Neural progenitor cell (in vitro differentiated cells): ENCODE measurements around the gene GUCY1A2. TPM values are rescaled to one million over a fixed set of nuclear protein-coding genes. Genes with fewer than 3 reads are reported as not detected.

Source experiments
- DNase-seq: peaks from one replicate; pipeline ENCODE4 v3.0.0-alpha.2; 2016; ENCODE audit warnings: low spot score
- H2AFZ ChIP-seq: fragments of 200-600 bp; sonication (generic); replicated peaks from 2 replicates; pipeline ENCODE4 v1.6.1; 2016; ENCODE audit warnings: antibody characterized with exemption
- H3F3A ChIP-seq: fragments of 200-600 bp; sonication (generic); 2 replicates; pipeline ENCODE4 v1.6.1; 2016; ENCODE audit warnings: antibody characterized with exemption, low read depth
- H3K27ac ChIP-seq: fragments of 200-600 bp; sonication (generic); 2 replicates; pipeline ENCODE4 v1.5.1; 2016; ENCODE audit warnings: mild to moderate bottlenecking
- H3K27me3 ChIP-seq: fragments of 200-600 bp; sonication (generic); 2 replicates; pipeline ENCODE4 v1.6.1; 2016; ENCODE audit warnings: mild to moderate bottlenecking, moderate library complexity
- H3K36me3 ChIP-seq: fragments of 200-600 bp; sonication (generic); 2 replicates; pipeline ENCODE4 v1.5.1; 2016
- H3K4me1 ChIP-seq: fragments of 200-600 bp; sonication (generic); 2 replicates; pipeline ENCODE4 v1.6.1; 2016; ENCODE audit warnings: mixed run types
- H3K4me2 ChIP-seq: fragments of 200-600 bp; sonication (generic); 2 replicates; pipeline ENCODE4 v1.6.1; 2016
- H3K4me3 ChIP-seq: fragments of 200-600 bp; sonication (generic); 2 replicates; pipeline ENCODE4 v1.5.1; 2016
- H3K79me2 ChIP-seq: fragments of 200-600 bp; sonication (generic); 2 replicates; pipeline ENCODE4 v1.6.1; 2016; ENCODE audit warnings: low read depth
- H3K9ac ChIP-seq: fragments of 200-600 bp; sonication (generic); 2 replicates; pipeline ENCODE4 v1.6.1; 2016
- H3K9me3 ChIP-seq: fragments of 200-600 bp; sonication (generic); 2 replicates; pipeline ENCODE4 v1.5.1; 2016; ENCODE audit warnings: low read depth
- H4K20me1 ChIP-seq: fragments of 200-600 bp; sonication (generic); 2 replicates; pipeline ENCODE4 v1.6.1; 2016; ENCODE audit warnings: low read depth
- H3K27ac Mint-ChIP-seq: 3 replicates; pipeline ENCODE4 v1.8.0; 2021; ENCODE audit warnings: mixed read lengths
- H3K27me3 Mint-ChIP-seq: 2 replicates; pipeline ENCODE4 v1.8.0; 2022; ENCODE audit warnings: low read depth, mild to moderate bottlenecking, inconsistent platforms, moderate library complexity, mixed read lengths; ENCODE audit not compliant: insufficient read depth
- H3K36me3 Mint-ChIP-seq: 3 replicates; pipeline ENCODE4 v1.8.0; 2021; ENCODE audit warnings: mixed read lengths
- H3K4me1 Mint-ChIP-seq: 3 replicates; pipeline ENCODE4 v1.8.0; 2021; ENCODE audit warnings: mixed read lengths
- H3K4me3 Mint-ChIP-seq: 3 replicates; pipeline ENCODE4 v1.8.0; 2021; ENCODE audit warnings: mild to moderate bottlenecking, moderate library complexity, mixed read lengths
- H3K9me3 Mint-ChIP-seq: 3 replicates; pipeline ENCODE4 v1.8.0; 2020; ENCODE audit warnings: mixed read lengths
- EZH2 ChIP-seq: fragments of 200-600 bp; sonication (generic); IDR thresholded peaks from 2 replicates; pipeline ENCODE4 v1.6.1; 2017; ENCODE audit warnings: antibody characterized with exemption, mild to moderate bottlenecking, moderate library complexity
- EZH2phosphoT487 ChIP-seq: fragments of 200-600 bp; sonication (generic); IDR thresholded peaks from 2 replicates; pipeline ENCODE4 v1.6.1; 2017; ENCODE audit warnings: antibody characterized with exemption
- total RNA-seq: library from RNA; depleted of rRNA; stranded (reverse); fragments of >200 nt; gene quantifications from 2 replicates; pipeline ENCODE4 v1.2.3, GENCODE V29; 2015; ENCODE audit warnings: low replicate concordance
- TF ChIP-seq, protein P1 (sequence below): fragments of 200-600 bp; sonication (generic); IDR thresholded peaks from 2 replicates; pipeline ENCODE4 v1.5.1; 2017; ENCODE audit warnings: antibody characterized with exemption, mild to moderate bottlenecking

GUCY1A2 gene
- total RNA-seq, 1 donor from 2014 or later, result 0.54 TPM

- H2AFZ ChIP-seq, result no peak overlapping the region
- no peaks in the 10 kb centered on the region for H3K79me2 ChIP-seq
- H3K27me3 Mint-ChIP-seq, result no peaks in the 10 kb centered on the region
- no peak overlapping the region for H3K4me3 Mint-ChIP-seq
- peaks cover 6% of the 10 kb centered on the region for H3K9me3 Mint-ChIP-seq
- DNase-seq, result no peak
- no peaks in the 10 kb centered on the region for H3K9me3 ChIP-seq
- peaks cover 2% of the 10 kb centered on the region for H3K4me1 Mint-ChIP-seq
- no peaks in the 10 kb centered on the region for H3K36me3 ChIP-seq
- H3K27ac ChIP-seq, result no peak overlapping the region
- H3K4me3 ChIP-seq, result no peak overlapping the region
- TF ChIP-seq, protein P1, sequence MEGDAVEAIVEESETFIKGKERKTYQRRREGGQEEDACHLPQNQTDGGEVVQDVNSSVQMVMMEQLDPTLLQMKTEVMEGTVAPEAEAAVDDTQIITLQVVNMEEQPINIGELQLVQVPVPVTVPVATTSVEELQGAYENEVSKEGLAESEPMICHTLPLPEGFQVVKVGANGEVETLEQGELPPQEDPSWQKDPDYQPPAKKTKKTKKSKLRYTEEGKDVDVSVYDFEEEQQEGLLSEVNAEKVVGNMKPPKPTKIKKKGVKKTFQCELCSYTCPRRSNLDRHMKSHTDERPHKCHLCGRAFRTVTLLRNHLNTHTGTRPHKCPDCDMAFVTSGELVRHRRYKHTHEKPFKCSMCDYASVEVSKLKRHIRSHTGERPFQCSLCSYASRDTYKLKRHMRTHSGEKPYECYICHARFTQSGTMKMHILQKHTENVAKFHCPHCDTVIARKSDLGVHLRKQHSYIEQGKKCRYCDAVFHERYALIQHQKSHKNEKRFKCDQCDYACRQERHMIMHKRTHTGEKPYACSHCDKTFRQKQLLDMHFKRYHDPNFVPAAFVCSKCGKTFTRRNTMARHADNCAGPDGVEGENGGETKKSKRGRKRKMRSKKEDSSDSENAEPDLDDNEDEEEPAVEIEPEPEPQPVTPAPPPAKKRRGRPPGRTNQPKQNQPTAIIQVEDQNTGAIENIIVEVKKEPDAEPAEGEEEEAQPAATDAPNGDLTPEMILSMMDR, result no peak
- TF ChIP-seq EZH2phosphoT487, result no peak
- no peak for TF ChIP-seq EZH2
- no peaks in the 10 kb centered on the region for H3F3A ChIP-seq
- H3K4me1 ChIP-seq, result no peaks in the 10 kb centered on the region
- no peaks in the 10 kb centered on the region for H3K36me3 Mint-ChIP-seq
- H3K9ac ChIP-seq, result no peak overlapping the region
- no peak overlapping the region for H3K27ac Mint-ChIP-seq
- no peaks in the 10 kb centered on the region for H4K20me1 ChIP-seq
- no peaks in the 10 kb centered on the region for H3K27me3 ChIP-seq
- H3K4me2 ChIP-seq, result no peak overlapping the region
Observed at GRCh38 chr11:106624377-106624776, 393.9 kb downstream of the GUCY1A2 start.
